ENCODE results near the gene FREY1. TPM values are rescaled to one million over a fixed set of nuclear protein-coding genes. Genes with fewer than 3 reads are reported as not detected.

The FREY1 gene
- total and polyA plus RNA-seq, 2 experiments from 2014 or later = 2.1 TPM; not detected in 1

DNA sequence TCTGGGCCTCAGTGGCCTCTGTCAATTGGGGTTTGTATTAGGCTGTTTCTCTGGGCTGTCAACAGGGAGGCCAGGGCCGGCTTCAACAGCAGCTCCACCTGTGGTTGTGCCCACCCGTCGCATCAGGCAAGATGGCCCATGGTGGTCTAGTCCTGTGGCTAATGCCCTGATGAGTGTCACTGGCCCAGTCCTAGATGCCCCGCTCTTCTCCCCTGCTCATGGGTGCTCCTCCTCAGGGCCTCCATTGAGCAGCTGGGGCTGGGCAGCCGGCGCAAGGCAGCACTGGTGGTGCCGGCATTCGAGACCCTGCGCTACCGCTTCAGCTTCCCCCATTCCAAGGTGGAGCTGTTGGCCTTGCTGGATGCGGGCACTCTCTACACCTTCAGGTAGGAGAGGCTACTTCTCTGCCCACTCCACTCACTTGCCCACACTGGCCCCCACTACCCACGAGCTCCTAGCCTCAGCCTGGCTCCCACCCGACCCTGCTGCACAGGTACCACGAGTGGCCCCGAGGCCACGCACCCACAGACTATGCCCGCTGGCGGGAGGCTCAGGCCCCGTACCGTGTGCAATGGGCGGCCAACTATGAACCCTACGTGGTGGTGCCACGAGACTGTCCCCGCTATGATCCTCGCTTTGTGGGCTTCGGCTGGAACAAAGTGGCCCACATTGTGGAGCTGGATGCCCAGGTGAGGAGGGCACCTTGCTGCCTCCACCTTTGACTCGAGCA lies 20.8 kb upstream of the FREY1 start:
- no peak for DNase-seq (ENCODE audit: low read depth in 1 of 2, low spot score in 1 of 2)

DNA sequence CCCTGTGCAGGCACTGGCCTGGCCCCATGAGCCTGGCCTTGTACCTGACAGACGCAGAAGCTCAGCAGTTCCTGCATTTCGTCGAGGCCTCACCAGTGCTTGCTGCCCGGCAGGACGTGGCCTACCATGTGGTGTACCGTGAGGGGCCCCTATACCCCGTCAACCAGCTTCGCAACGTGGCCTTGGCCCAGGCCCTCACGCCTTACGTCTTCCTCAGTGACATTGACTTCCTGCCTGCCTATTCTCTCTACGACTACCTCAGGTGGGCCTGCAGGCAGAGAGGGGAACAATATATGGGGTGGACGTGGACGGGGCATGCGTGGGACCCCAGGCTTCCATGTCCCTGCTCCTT lies 20.2 kb upstream of the FREY1 start:
- no peak overlapping the region for H3K27ac ChIP-seq
- peaks cover 26% of the 10 kb centered on the region for H3K27me3 ChIP-seq
- H3K4me1 ChIP-seq (ENCODE audit: low read depth) = no peaks in the 10 kb centered on the region
- H3K36me3 ChIP-seq = peaks cover 3% of the 10 kb centered on the region
- DNase-seq (ENCODE audit: low read depth in 1 of 2, low spot score in 1 of 2) = no peak
- H3K9me3 ChIP-seq (ENCODE audit: low read depth) = no peaks in the 10 kb centered on the region
- TF ChIP-seq, protein P1, sequence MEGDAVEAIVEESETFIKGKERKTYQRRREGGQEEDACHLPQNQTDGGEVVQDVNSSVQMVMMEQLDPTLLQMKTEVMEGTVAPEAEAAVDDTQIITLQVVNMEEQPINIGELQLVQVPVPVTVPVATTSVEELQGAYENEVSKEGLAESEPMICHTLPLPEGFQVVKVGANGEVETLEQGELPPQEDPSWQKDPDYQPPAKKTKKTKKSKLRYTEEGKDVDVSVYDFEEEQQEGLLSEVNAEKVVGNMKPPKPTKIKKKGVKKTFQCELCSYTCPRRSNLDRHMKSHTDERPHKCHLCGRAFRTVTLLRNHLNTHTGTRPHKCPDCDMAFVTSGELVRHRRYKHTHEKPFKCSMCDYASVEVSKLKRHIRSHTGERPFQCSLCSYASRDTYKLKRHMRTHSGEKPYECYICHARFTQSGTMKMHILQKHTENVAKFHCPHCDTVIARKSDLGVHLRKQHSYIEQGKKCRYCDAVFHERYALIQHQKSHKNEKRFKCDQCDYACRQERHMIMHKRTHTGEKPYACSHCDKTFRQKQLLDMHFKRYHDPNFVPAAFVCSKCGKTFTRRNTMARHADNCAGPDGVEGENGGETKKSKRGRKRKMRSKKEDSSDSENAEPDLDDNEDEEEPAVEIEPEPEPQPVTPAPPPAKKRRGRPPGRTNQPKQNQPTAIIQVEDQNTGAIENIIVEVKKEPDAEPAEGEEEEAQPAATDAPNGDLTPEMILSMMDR (IDR thresholded peaks at IDR 0.05; ENCODE audit: low read depth, low read length) = no peak
- no peak overlapping the region for H3K4me3 ChIP-seq

More for the DNA sequence above, 20.8 kb upstream of the FREY1 start:
- peaks cover 8% of the 10 kb centered on the region for H3K36me3 ChIP-seq
- peaks cover 21% of the 10 kb centered on the region for H3K27me3 ChIP-seq
- no peaks in the 10 kb centered on the region for H3K4me1 ChIP-seq (ENCODE audit: low read depth)
- H3K27ac ChIP-seq = no peak overlapping the region
- H3K4me3 ChIP-seq = no peak overlapping the region
- TF ChIP-seq, protein P1 (IDR thresholded peaks at IDR 0.05; ENCODE audit: low read depth, low read length) = no peak
- no peaks in the 10 kb centered on the region for H3K9me3 ChIP-seq (ENCODE audit: low read depth)

DNA sequence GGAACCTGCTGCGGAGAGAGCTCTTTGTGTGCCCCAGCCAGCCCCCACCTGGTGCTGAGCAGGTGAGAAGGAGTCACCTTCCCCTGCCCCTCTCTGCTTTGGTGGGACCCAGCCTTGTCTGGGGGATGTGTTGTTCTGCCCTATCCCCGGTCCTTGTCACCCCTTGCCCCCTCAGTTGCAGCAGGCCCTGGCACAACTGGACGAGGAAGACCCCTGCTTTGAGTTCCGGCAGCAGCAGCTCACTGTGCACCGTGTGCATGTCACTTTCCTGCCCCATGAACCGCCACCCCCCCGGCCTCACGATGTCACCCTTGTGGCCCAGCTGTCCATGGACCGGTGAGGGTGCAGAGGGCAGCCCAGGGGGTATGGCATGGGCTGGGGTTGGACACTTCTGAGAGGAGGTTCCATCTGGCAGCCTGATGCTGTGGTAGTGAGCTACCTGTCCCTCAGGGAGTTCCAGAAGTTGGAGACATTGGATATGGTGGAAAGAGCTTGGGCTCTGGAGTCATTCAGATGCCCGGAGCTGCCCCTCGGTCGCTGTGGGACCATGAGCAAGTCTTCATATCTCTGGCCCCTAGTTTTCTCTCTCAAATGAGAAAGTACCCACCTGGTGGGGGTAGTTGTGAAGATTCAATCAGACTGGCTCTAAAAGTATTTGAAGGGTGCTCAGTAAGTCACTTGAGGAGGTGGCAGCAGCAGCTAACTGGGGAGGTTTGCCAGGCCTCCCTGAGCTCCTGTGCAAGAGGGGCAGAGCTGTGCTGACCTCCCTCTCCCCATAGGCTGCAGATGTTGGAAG lies 19.7 kb upstream of the FREY1 start:
- no peak for DNase-seq (ENCODE audit: low read depth in 1 of 2, low spot score in 1 of 2)
- TF ChIP-seq, protein P1 (IDR thresholded peaks at IDR 0.05; ENCODE audit: low read depth, low read length) = no peak
- H3K9me3 ChIP-seq (ENCODE audit: low read depth) = no peaks in the 10 kb centered on the region
- peaks cover 32% of the 10 kb centered on the region for H3K27me3 ChIP-seq
- no peak overlapping the region for H3K27ac ChIP-seq
- no peaks in the 10 kb centered on the region for H3K4me1 ChIP-seq (ENCODE audit: low read depth)
- H3K4me3 ChIP-seq = no peak overlapping the region
- H3K36me3 ChIP-seq = no peaks in the 10 kb centered on the region

DNA sequence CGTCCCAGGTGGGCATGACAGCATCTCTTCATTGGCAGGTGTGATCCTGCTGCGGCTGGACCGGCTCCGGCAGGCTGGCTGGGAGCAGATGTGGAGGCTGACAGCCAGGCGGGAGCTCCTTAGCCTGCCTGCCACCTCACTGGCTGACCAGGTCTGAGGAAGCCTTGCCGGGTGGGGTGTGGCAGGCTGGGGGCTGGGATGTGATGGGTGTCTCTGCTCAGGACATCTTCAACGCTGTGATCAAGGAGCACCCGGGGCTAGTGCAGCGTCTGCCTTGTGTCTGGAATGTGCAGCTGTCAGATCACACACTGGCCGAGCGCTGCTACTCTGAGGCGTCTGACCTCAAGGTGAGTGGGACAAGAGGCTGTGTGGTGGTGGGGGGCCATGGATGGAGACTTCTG lies 18.9 kb upstream of the FREY1 start:
- Histone ChIP-seq H3K36me3 (no peaks in the 10 kb centered on the region), H3K27ac (no peak overlapping the region), H3K9me3 (ENCODE audit: low read depth) (no peaks in the 10 kb centered on the region), H3K4me1 (ENCODE audit: low read depth) (no peaks in the 10 kb centered on the region), H3K27me3 (peaks cover 39% of the 10 kb centered on the region), H3K4me3 (no peak overlapping the region)
- TF ChIP-seq, protein P1 (IDR thresholded peaks at IDR 0.05; ENCODE audit: low read depth, low read length) = no peak
- DNase-seq (ENCODE audit: low read depth in 1 of 2, low spot score in 1 of 2) = no peak

DNA sequence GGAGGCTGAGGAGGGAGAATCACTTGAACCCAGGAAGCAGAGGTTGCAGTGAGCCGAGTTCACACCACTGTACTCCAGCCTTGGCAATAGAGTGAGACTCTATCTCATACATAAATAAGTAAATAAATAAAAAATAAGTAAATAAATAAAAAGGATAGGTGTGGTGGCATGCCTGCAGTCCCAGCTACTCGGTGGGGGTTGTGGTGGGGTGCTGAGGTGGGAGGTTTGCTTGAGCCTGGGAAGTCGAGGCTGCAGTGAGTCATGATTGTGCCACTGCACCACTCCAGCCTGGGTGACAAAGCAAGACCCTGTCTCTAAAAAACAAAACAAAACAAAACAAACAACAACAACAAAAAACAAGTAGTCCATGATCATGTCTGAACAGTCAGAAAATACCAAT lies 18.5 kb upstream of the FREY1 start:
- no peak overlapping the region for H3K4me3 ChIP-seq
- no peak overlapping the region for H3K27ac ChIP-seq
- peaks cover 44% of the 10 kb centered on the region for H3K27me3 ChIP-seq
- DNase-seq (ENCODE audit: low read depth in 1 of 2, low spot score in 1 of 2) = no peak
- no peaks in the 10 kb centered on the region for H3K9me3 ChIP-seq (ENCODE audit: low read depth)
- TF ChIP-seq, protein P1 (IDR thresholded peaks at IDR 0.05; ENCODE audit: low read depth, low read length) = no peak
- H3K36me3 ChIP-seq = no peaks in the 10 kb centered on the region
- H3K4me1 ChIP-seq (ENCODE audit: low read depth) = no peaks in the 10 kb centered on the region
